Measurements from ENCODE around the gene UMODL1.
A peak's percentile ranks its signal among the peaks of the same experiment; 100 is the strongest.

UMODL1 gene

DNA sequence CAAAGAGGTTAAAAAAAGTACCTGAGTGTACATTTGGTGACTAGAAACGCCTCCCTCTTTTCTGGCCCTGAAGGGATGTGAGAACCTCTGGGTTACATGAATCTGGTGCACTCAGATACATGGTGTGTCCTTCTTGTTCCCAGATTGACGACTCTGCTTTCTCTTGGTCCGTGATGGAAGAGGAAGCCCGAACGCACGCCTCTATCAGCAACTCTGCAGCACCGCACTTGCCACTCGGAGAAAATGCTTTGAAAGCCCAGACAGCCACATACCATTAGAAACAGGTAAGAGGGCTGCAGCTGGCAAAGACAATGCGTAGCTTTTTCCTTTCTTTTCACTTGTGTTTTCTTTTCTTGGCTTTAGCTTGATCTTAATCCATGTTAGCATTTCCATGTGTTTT lies 39.9 kb upstream of the UMODL1 start:
- TF ChIP-seq POLR2A (IDR thresholded peaks at IDR 0.05; ENCODE audit: low read depth, low read length) (no peak), TAF1 (IDR thresholded peaks at IDR 0.05; ENCODE audit: borderline replicate concordance, low read depth, low read length) (no peak), POLR2AphosphoS5 (IDR thresholded peaks at IDR 0.05; ENCODE audit: low read depth, low read length) (no peak)
- DNase-seq (ENCODE audit: insufficient read length) (no peak), FAIRE-seq (no peak)

DNA sequence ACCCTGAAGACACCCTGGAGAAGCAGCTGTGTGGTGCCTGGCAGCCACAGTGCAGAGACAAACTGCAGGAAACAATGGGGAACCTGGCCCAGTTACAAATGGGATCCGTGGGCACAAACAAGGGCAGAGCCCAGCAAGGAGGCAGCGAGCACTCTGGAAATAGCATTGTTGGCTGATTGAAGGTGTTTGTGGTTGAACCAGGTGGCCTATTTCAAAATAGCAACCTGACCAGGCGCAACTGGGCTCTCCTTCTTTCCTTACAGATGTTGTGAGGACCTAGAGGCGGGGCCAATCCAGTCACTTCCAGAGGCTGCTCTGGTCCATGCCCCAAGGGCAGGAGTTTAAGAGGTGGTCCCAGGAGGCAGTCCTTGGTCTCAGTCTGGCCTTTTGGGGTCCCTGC lies 39.3 kb upstream of the UMODL1 start:
- TF ChIP-seq POLR2A (IDR thresholded peaks at IDR 0.05; ENCODE audit: low read depth, low read length): no peak
- TF ChIP-seq TAF1 (IDR thresholded peaks at IDR 0.05; ENCODE audit: borderline replicate concordance, low read depth, low read length): no peak
- no peak for TF ChIP-seq POLR2AphosphoS5 (IDR thresholded peaks at IDR 0.05; ENCODE audit: low read depth, low read length)
- DNase-seq (ENCODE audit: insufficient read length) (no peak), FAIRE-seq (no peak)

DNA sequence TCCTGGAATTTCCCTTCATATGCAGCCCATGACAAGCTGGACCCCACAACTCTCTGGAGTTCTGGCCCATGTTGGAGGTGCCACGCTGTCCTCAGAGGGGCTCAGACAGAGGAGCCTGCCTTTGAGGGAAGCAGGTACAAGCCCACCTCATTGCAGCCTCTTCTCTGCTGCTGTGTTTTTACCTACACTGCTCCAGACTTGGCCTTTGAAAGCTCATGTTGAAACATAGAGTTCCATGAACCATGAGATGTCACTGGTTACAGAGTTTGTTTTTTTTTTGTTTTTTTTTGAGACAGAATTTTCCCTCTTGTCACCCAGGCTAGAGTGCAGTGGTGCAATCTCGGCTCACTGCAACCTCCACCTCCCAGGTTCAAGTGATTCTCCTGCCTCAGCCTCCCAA lies 38.9 kb upstream of the UMODL1 start:
- no peak for DNase-seq (ENCODE audit: insufficient read length)
- no peak for TF ChIP-seq POLR2A (IDR thresholded peaks at IDR 0.05; ENCODE audit: low read depth, low read length)
- no peak for TF ChIP-seq POLR2AphosphoS5 (IDR thresholded peaks at IDR 0.05; ENCODE audit: low read depth, low read length)
- TF ChIP-seq TAF1 (IDR thresholded peaks at IDR 0.05; ENCODE audit: borderline replicate concordance, low read depth, low read length): no peak
- peak; percentile 14 for FAIRE-seq

DNA sequence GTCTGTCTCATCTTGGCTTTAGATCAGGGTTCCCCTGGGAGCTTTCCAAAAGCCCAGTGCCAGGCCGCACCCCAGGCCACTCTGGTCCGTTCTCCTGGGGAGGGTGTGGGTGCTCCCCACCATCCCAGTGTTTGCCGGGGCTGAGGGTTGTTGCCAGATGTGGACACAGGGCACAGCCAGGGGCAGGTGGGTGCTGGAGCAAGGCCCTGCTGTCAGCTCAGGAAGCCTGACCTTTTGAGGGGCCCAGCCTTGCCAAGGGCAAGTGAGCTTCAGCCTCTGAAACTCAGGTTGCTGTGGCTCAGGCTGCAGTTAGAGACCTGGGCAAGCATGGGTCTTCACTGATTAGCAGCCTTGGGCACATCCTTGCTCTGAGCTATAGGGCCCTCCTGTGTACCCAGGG lies 38.1 kb upstream of the UMODL1 start:
- TF ChIP-seq TAF1 (IDR thresholded peaks at IDR 0.05; ENCODE audit: borderline replicate concordance, low read depth, low read length) (no peak), POLR2AphosphoS5 (IDR thresholded peaks at IDR 0.05; ENCODE audit: low read depth, low read length) (no peak), POLR2A (IDR thresholded peaks at IDR 0.05; ENCODE audit: low read depth, low read length) (no peak)
- DNase-seq (ENCODE audit: insufficient read length): no peak
- no peak for FAIRE-seq

DNA sequence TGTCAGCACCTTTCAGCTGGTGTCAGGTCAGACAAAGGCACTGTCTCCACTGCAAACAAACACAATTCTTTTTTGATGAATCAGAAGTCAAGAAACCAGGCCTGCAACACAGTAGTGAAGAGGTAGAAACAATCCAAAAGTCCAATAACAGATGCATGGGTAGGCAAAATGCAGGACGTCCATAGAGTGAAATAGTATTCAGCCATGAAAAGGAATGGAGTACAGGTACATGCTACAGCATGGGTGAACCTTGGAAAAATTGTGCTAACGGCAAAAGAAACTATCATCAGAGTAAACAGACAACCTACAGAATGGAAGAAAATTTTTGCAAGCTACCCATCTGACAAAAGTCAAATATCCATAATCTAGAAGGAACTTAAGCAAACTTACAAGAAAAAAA lies 34.8 kb upstream of the UMODL1 start:
- TF ChIP-seq POLR2A (IDR thresholded peaks at IDR 0.05; ENCODE audit: low read depth, low read length) (no peak), TAF1 (IDR thresholded peaks at IDR 0.05; ENCODE audit: borderline replicate concordance, low read depth, low read length) (no peak), POLR2AphosphoS5 (IDR thresholded peaks at IDR 0.05; ENCODE audit: low read depth, low read length) (no peak)
- no peak for DNase-seq (ENCODE audit: insufficient read length)
- no peak for FAIRE-seq

DNA sequence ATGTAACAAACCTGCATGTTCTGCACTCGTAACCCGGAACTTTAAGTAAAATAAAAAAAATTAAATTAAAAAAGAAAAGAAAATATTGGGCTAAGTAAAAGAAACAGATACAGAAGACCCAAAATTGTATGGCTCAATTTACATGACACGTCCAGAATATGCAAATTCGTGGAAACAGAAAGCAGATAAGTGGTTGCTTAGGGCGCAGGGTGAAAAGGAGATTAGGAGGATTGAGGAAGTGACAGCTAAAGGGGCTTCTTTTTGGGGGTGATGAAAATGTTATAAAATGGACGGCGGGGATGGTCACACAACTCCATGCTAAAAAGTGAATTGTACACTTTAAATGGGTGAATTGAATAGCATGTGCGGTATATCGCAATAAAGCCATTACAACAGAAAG lies 33.6 kb upstream of the UMODL1 start:
- TF ChIP-seq POLR2A (IDR thresholded peaks at IDR 0.05; ENCODE audit: low read depth, low read length): no peak
- TF ChIP-seq POLR2AphosphoS5 (IDR thresholded peaks at IDR 0.05; ENCODE audit: low read depth, low read length): no peak
- DNase-seq (ENCODE audit: insufficient read length): no peak
- no peak for FAIRE-seq

DNA sequence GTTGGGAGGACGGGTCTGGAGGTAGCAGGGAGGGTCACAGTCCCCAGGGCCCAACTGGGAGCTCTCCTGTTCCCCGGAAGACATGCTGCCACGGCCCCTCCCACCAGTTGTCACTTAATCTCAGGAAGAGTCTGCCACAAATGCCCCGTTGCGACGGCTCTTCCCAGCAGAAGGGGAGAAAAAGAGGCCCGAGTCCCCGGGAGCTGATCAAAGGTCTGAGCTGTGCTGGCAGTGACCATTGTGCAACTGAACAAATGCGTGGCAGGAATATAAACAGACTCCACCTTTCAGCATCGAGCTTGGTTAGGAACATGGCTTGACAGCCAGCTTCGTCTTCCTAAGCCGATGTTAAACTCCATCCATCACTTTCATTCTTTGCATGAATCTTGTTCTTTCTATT lies 33.2 kb upstream of the UMODL1 start:
- no peak for DNase-seq (ENCODE audit: insufficient read length)
- no peak for FAIRE-seq
- TF ChIP-seq TAF1 (IDR thresholded peaks at IDR 0.05; ENCODE audit: borderline replicate concordance, low read depth, low read length) (no peak), POLR2A (IDR thresholded peaks at IDR 0.05; ENCODE audit: low read depth, low read length) (no peak)

DNA sequence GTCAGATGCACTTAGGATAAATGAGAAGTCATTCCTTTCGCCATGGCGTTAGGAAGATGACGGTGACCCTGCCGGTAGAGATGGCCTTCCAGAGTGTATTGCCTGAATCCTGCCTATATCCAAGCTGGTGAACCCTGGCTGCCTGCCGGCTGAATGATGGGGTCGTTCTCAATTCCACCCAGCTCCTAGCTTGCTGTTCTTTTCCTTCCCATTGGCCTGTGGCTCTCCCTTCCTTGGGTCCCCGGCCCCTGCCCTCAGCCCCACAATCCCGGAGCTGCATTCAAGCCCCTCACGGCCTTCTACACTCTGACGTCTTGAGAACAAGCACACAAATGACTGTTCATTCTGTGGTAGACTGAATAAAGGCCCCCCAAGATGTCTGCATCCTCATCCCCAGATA lies 32.7 kb upstream of the UMODL1 start:
- no peak for FAIRE-seq
- no peak for DNase-seq (ENCODE audit: insufficient read length)
- TF ChIP-seq POLR2A (IDR thresholded peaks at IDR 0.05; ENCODE audit: low read depth, low read length): no peak
- TF ChIP-seq TAF1 (IDR thresholded peaks at IDR 0.05; ENCODE audit: borderline replicate concordance, low read depth, low read length): no peak
- no peak for TF ChIP-seq POLR2AphosphoS5 (IDR thresholded peaks at IDR 0.05; ENCODE audit: low read depth, low read length)

DNA sequence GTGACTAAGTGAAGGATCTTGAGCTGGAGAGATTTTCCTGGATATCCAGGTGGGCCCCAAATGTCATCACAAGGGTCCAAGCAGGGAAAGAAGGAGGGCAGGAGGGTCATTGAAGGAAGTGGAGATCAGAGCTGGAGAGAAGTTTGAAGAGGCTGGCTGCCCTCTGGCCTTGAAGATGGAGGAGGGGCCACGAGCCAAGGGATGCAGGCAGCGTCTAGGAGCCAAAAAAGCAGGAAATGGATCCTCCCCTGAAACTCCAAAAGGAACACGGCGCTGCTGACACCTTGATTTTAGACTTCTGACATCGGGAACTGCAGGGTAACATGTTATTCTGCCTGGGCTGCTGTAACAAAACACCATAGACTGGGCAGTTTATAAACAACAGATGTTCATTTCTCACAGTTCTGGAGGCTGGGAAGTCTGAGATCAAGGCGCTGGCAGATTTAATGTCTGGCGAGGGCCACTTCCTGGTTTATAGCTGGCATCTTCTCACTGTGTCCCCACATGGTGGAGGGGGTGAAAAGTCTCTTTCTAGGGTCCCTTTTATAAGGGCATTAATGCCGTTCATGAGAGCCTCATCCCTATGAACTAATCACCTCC lies 32.2 kb upstream of the UMODL1 start:
- DNase-seq (ENCODE audit: insufficient read length) (no peak), FAIRE-seq (no peak)
- TF ChIP-seq POLR2A (IDR thresholded peaks at IDR 0.05; ENCODE audit: low read depth, low read length) (no peak), POLR2AphosphoS5 (IDR thresholded peaks at IDR 0.05; ENCODE audit: low read depth, low read length) (no peak), TAF1 (IDR thresholded peaks at IDR 0.05; ENCODE audit: borderline replicate concordance, low read depth, low read length) (no peak)

DNA sequence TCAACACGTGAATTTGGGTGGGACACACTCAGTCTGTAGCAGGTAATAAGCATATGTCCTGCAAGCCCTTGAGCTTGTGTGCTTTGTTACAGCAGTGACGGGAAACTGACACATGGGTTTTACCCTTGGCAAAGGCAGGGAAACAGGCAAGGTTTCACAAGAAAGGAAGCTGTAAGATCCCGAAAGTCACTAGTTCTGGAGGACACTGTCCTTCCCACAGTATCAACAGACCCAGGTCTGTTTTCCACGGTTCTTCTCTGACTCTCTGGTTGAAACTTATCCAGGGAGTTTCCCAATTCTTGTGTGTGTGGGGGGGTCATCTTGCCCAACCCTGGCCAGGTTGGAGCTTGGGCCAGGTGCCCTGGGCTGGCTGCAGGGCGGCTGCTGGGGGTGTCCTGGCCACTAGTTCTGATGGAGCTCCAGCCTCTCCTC lies 31.6 kb upstream of the UMODL1 start:
- FAIRE-seq: no peak
- no peak for TF ChIP-seq POLR2AphosphoS5 (IDR thresholded peaks at IDR 0.05; ENCODE audit: low read depth, low read length)
- TF ChIP-seq POLR2A (IDR thresholded peaks at IDR 0.05; ENCODE audit: low read depth, low read length): no peak
- no peak for DNase-seq (ENCODE audit: insufficient read length)

DNA sequence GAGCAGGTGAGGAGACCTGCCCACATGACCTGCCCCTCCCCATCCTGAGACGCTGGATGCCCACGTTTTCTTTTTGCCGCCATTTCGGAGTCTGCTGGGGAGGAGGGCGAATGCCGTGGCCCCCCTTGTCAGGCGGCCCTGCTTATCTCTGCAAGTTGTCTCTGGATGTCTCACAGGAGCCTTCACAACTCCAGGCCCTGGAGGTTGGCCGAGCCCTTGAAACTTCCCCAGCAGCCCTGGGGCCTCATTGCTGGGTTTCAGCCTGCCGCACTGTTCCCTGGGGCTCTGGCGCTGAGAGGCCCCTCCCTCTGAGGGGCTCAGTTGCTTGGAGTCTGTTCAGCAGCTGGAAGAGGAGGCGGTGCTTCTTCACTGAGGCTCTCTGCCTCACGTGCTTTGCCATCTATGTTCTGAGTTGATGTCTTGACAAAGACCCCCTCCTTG lies 31.2 kb upstream of the UMODL1 start:
- TF ChIP-seq POLR2AphosphoS5 (IDR thresholded peaks at IDR 0.05; ENCODE audit: low read depth, low read length): no peak
- TF ChIP-seq TAF1 (IDR thresholded peaks at IDR 0.05; ENCODE audit: borderline replicate concordance, low read depth, low read length): no peak
- TF ChIP-seq POLR2A (IDR thresholded peaks at IDR 0.05; ENCODE audit: low read depth, low read length): no peak
- FAIRE-seq (no peak), DNase-seq (ENCODE audit: insufficient read length) (no peak)

DNA sequence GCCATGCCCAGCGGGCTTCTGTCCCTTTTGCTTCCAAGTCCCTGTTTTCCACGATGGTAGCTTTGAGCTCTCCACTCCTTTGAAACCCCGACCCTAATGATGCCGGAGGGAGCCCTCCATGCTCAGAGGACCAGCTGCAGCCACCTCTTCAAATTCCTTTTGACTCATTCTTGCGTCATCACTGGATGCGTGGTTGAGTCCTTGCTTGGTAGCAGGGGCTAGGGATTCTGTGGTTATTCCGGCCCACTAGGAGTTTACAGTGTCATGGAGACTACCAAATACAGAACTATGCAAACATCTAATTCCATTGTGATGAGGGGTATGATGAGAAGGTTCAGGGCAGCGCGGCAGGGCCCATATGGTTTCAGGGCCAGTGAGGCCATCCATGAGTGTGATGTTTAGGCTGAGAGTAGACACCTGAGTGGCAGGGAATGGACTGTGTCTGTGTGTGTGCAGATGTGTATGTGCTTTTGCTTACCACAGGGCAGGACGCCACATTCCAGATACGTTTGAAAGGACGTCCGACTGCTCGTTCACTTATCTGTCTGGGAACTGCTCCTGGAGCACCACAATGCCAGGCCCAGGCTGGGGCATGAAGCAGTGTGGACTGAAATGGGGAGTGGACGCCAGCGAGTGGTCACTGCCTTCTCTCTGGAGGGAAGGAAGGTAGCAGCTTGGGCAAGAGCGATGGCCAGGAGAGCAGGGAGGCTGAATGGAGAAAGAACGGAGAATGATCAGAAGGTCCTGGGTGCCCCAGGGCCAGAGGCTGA lies 30.5 kb upstream of the UMODL1 start:
- no peak for DNase-seq (ENCODE audit: insufficient read length)
- FAIRE-seq: no peak
- TF ChIP-seq POLR2A (IDR thresholded peaks at IDR 0.05; ENCODE audit: low read depth, low read length): no peak
- no peak for TF ChIP-seq TAF1 (IDR thresholded peaks at IDR 0.05; ENCODE audit: borderline replicate concordance, low read depth, low read length)
- no peak for TF ChIP-seq POLR2AphosphoS5 (IDR thresholded peaks at IDR 0.05; ENCODE audit: low read depth, low read length)

Measured in GM12892 (cell line).